Activated CD4-positive, alpha-beta T cell treated with anti-CD3 and anti-CD28 coated beads for 1 hour (primary cell): ENCODE measurements around the gene SPRYD3.
A peak's percentile ranks its signal among the peaks of the same experiment; 100 is the strongest.

Source experiments
- DNase-seq: peaks from one replicate; pipeline ENCODE4 v3.0.0-alpha.2; 2020

Gene SPRYD3

GRCh38 chr12:53062011-53062961 lies 16.9 kb downstream of the SPRYD3 start:
- DNase-seq, result no peak

GRCh38 chr12:53061404-53062010 lies 17.7 kb downstream of the SPRYD3 start:
- no peak for DNase-seq

GRCh38 chr12:53060721-53061276 lies 18.4 kb downstream of the SPRYD3 start:
- DNase-seq, result no peak

- DNase-seq, result no peak
Measured at GRCh38 chr12:53060064-53060720, 19.0 kb downstream of the SPRYD3 start.

- DNase-seq, result no peak
Measured at GRCh38 chr12:53059434-53060063, 19.6 kb downstream of the SPRYD3 start.

GRCh38 chr12:53058674-53059433 lies 20.3 kb downstream of the SPRYD3 start:
- no peak for DNase-seq

- DNase-seq, result no peak
Measured at GRCh38 chr12:53057816-53058500, 21.2 kb downstream of the SPRYD3 start.

GRCh38 chr12:53056901-53057300 lies 22.3 kb downstream of the SPRYD3 start:
- no peak for DNase-seq

- DNase-seq, result no peak
Measured at GRCh38 chr12:53056296-53056695, 22.9 kb downstream of the SPRYD3 start.

- no peak for DNase-seq
Measured at GRCh38 chr12:53055471-53056266, 23.5 kb downstream of the SPRYD3 start.

GRCh38 chr12:53054112-53054878 lies 24.9 kb downstream of the SPRYD3 start:
- DNase-seq, result peak; percentile 88

- DNase-seq, result peak; percentile 29
Measured at GRCh38 chr12:53053218-53054111, 25.7 kb downstream of the SPRYD3 start.

GRCh38 chr12:53052419-53053217 lies 26.6 kb downstream of the SPRYD3 start:
- DNase-seq, result no peak

- DNase-seq, result no peak
Measured at GRCh38 chr12:53051881-53052412, 27.2 kb downstream of the SPRYD3 start.

GRCh38 chr12:53051058-53051880 lies 27.9 kb downstream of the SPRYD3 start:
- no peak for DNase-seq

GRCh38 chr12:53050426-53051057 lies 28.6 kb downstream of the SPRYD3 start:
- DNase-seq, result no peak
